Breast epithelium (tissue), 4 donors: ENCODE results near the gene SIM2. TPM values are rescaled to one million over a fixed set of nuclear protein-coding genes. Genes with fewer than 3 reads are reported as not detected.

Source experiments
- DNase-seq, 2 donors: peaks; one replicate each; pipeline ENCODE4 v3.0.0-alpha.2; 2019; ENCODE audit warnings: low spot score in 2 of 2
- H3K27ac ChIP-seq, 2 donors: fragments of 200-600 bp; sonication (generic) in 1 of 2; one replicate each; pipeline ENCODE4 v1.5.1; 2016 to 2019; ENCODE audit warnings: mild to moderate bottlenecking in 1 of 2
- H3K27me3 ChIP-seq, 2 donors: fragments of 200-600 bp; sonication (generic) in 1 of 2; one replicate each; pipeline versions ENCODE4 v1.5.1 to v1.6.0; 2017 to 2019; ENCODE audit warnings: control low read depth in 1 of 2, mild to moderate bottlenecking in 1 of 2
- H3K36me3 ChIP-seq: fragments of 200-600 bp; one replicate; pipeline ENCODE4 v1.5.1; 2019
- H3K4me1 ChIP-seq, 2 donors: fragments of 200-600 bp; sonication (generic); one replicate each; pipeline ENCODE4 v1.5.1; 2016 to 2019; ENCODE audit warnings: control low read depth in 1 of 2
- H3K4me3 ChIP-seq, 3 donors: fragments of 200-600 bp; sonication (generic); 1 replicate in 2 of 3; 2 replicates in 1 of 3; pipeline ENCODE4 v1.5.1; 2016 to 2019; ENCODE audit warnings: mild to moderate bottlenecking in 3 of 3, moderate library complexity in 2 of 3
- H3K9me3 ChIP-seq, 2 donors: fragments of 200-600 bp; sonication (generic) in 1 of 2; one replicate each; pipeline ENCODE4 v1.5.1; 2016 to 2019; ENCODE audit warnings: control low read depth in 1 of 2
- POLR2A ChIP-seq: fragments of 450-650 bp; IDR thresholded peaks from one replicate; pipeline ENCODE4 v1.6.1; 2016; ENCODE audit warnings: antibody characterized with exemption, mild to moderate bottlenecking, moderate library complexity
- POLR2AphosphoS5 ChIP-seq, 3 donors: sonication (generic); formaldehyde crosslinking; IDR thresholded peaks; one replicate each; pipeline ENCODE4 v1.6.1; 2017; ENCODE audit warnings: antibody characterized with exemption in 3 of 3
- intact Hi-C: fragments of 100-400 bp; cut with DNase I; formaldehyde crosslinking; loops from one replicate; pipeline ENCODE4 v1.15.1; 2023; ENCODE audit warnings: low total_unique reads
- total RNA-seq, 3 donors: library from RNA; depleted of rRNA; stranded (reverse); fragments of >200 nt; gene quantifications; one replicate each; pipeline ENCODE4 v1.1.0, GENCODE V29; 2016
- TF ChIP-seq, protein P1 (sequence below), 3 donors: fragments of 450-650 bp; IDR thresholded peaks; one replicate each; pipeline ENCODE4 v1.5.1; 2016 to 2017; ENCODE audit warnings: antibody characterized with exemption in 3 of 3, mild to moderate bottlenecking in 3 of 3, moderate library complexity in 3 of 3

The SIM2 gene
- total RNA-seq, 3 donors from 2014 or later = 0.15 to 0.33 (median 0.32) TPM

DNA sequence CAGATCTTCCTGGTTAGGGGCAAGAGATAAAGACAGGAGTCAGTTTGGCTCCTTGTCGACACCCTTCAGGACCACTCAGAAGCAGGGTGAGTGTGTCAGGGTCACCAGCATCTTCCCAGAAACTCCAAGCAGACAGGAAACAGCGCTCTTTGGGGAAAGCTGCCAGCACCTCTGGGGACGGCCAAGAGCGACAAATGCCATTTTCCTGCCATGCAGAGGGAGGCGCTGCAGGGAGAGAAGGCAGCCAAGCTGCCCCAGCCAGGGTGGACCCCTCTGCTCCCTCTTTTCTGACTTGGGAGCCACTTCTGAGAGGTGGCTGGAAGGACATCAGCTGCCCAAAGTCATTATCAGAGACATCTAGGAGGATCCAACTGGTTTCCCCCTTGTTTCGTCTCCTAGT, 29.0 kb downstream of the SIM2 start:
- Histone ChIP-seq H3K27ac (no peak overlapping the region), H3K27me3 (peaks cover 0 to 43% of the 10 kb centered on the region in 2 donors), H3K9me3 (no peaks in the 10 kb centered on the region), H3K4me3 (no peak overlapping the region), H3K36me3 (no peaks in the 10 kb centered on the region), H3K4me1 (no peaks in the 10 kb centered on the region)
- DNase-seq = no peak
- TF ChIP-seq, protein P1, sequence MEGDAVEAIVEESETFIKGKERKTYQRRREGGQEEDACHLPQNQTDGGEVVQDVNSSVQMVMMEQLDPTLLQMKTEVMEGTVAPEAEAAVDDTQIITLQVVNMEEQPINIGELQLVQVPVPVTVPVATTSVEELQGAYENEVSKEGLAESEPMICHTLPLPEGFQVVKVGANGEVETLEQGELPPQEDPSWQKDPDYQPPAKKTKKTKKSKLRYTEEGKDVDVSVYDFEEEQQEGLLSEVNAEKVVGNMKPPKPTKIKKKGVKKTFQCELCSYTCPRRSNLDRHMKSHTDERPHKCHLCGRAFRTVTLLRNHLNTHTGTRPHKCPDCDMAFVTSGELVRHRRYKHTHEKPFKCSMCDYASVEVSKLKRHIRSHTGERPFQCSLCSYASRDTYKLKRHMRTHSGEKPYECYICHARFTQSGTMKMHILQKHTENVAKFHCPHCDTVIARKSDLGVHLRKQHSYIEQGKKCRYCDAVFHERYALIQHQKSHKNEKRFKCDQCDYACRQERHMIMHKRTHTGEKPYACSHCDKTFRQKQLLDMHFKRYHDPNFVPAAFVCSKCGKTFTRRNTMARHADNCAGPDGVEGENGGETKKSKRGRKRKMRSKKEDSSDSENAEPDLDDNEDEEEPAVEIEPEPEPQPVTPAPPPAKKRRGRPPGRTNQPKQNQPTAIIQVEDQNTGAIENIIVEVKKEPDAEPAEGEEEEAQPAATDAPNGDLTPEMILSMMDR (IDR thresholded peaks at IDR 0.05) = no peak
- TF ChIP-seq POLR2A (no peak), POLR2AphosphoS5 (IDR thresholded peaks at IDR 0.05) (no peak)
- intact Hi-C loops = no loop called here

DNA sequence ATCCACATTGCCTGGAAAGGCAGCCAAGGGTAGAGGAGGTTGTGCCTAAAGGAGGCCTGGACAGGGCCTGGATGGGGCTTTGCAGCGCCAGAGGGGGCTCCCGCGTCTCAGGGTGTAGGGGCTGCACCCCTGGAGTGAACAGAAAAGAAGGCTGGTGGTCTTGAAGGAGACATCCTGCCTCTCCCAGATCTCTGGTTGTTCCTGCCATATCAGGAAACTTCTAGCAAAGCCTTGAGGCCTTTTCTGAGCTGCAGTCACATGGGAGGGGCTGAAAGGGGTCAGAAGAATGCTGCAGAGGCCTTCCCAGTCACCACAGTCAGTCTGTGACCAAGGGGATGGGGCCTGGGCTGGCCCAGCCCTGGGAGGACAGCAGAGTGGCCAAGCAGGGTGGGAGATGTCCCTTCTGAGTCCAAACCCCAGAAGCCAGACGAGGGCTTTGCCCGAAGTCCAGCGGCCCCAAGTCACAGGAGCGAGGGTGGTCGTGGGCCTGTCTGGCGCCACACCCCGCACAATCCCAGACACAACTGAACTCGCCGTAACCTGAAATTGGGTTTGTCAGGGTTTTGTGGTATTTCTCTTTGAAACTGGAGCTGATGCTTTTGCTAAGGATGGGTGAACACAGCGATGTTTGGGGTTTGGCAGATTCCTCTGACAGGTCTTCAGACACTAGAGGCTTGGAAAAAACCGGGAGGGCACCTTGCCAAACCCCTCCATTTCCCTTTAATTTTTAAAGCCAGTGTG, 29.6 kb downstream of the SIM2 start:
- no peaks in the 10 kb centered on the region for H3K36me3 ChIP-seq
- no peak overlapping the region for H3K27ac ChIP-seq
- intact Hi-C loops = no loop called here
- H3K4me3 ChIP-seq = no peak overlapping the region
- TF ChIP-seq POLR2A (no peak), POLR2AphosphoS5 (IDR thresholded peaks at IDR 0.05) (no peak)
- TF ChIP-seq, protein P1 (IDR thresholded peaks at IDR 0.05) = no peak
- DNase-seq = peak in 1 of 2 donors; percentile 39
- no peaks in the 10 kb centered on the region for H3K9me3 ChIP-seq
- no peaks in the 10 kb centered on the region for H3K4me1 ChIP-seq
- H3K27me3 ChIP-seq = peaks cover 0 to 43% of the 10 kb centered on the region in 2 donors

DNA sequence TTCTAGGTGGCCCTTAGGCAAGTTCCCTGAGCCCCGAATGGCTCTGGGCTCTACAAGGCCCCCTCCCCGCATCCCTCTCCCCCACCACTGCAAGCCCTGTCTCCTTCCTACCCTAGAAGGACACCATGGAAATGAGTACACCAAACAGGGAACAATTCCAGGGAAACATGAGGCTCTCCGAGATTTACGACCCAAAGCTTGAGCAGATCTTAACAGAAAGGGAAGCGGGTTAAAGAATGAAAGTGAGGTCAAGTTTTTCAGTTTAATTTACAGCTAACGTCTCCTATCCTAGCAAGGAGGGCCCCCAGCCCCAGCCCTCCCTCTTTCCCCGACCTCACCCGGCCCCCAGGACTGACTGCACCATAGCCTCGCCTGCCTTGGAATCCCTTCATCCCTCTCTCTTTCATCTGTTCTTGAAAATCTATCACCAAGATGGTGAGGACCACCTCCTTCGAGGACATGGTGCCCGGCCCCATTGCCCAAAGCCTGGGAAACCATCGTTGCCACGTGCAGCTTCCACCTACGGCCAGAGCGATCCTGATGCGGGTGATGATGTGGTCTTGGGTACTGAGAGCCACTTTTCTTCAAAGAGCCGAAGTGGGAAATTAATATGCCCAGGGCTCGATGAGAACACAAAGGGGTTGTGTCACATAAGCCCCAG, 30.5 kb downstream of the SIM2 start:
- Histone ChIP-seq H3K27ac (no peak overlapping the region), H3K9me3 (no peaks in the 10 kb centered on the region), H3K4me1 (no peaks in the 10 kb centered on the region), H3K4me3 (no peak overlapping the region), H3K36me3 (no peaks in the 10 kb centered on the region), H3K27me3 (peaks cover 0 to 36% of the 10 kb centered on the region in 2 donors)
- peak in 1 of 2 donors; percentile 43 for DNase-seq
- TF ChIP-seq POLR2A (no peak), POLR2AphosphoS5 (IDR thresholded peaks at IDR 0.05) (no peak)
- TF ChIP-seq, protein P1 (IDR thresholded peaks at IDR 0.05) = no peak
- intact Hi-C loops = no loop called here

DNA sequence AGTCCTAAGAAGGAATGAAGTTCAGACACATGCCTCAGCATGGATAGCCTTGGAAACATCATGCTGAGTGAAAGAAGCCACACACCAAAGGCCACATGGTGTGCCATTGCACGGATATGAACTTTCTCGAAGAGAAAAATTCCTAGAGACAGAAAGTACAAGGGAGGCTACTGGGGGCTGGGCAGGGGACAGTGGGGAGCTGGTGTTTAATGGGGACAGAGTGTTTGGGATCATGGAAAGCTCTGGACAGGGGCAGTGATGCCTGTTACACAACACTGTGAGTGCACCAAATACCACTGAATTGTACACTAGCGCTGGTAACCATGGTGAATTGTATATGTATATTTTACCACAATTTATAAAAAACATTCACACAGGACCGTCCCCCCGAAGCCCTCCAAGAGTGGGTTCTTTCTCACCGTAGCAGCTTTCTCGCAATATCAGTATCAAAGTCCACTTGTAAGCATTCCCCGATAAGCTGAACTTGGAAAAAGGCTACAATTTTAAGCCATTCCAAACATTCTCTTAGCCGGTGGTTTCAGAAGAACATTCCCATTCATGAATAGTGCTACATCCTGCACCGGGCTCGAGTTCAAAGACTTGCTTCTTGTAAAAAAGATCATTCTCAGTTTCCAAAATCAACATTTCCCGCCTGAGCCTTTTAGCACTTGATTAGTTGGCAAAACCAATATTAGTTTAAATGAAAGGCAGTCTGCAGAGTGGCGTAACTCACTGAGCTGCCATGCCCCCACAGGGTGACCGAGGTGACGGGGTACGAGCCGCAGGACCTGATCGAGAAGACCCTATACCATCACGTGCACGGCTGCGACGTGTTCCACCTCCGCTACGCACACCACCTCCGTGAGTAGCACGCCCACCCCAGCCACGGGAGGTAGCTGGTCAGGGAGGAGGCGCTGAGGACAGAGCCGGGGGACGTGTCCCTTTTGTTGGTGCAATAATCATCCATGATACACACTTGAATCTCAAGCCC, 31.7 kb downstream of the SIM2 start:
- Histone ChIP-seq H3K27ac (no peak overlapping the region), H3K36me3 (no peaks in the 10 kb centered on the region), H3K27me3 (peaks cover 0 to 40% of the 10 kb centered on the region in 2 donors), H3K4me3 (no peak overlapping the region), H3K9me3 (peaks cover 0 to 6% of the 10 kb centered on the region in 2 donors), H3K4me1 (no peaks in the 10 kb centered on the region)
- intact Hi-C loops = no loop called here
- DNase-seq = no peak
- TF ChIP-seq, protein P1 (IDR thresholded peaks at IDR 0.05) = no peak
- TF ChIP-seq POLR2A (no peak), POLR2AphosphoS5 (IDR thresholded peaks at IDR 0.05) (no peak)
